ENCODE results near the gene LIM2.

Gene LIM2

GRCh38 chr19:51389143-51389542, 1.4 kb upstream of the LIM2 start:
- DNase-seq (ENCODE audit: low read depth) = no peak
- no peak for TF ChIP-seq MYC (IDR thresholded peaks at IDR 0.05; ENCODE audit: low read depth, low read length)
- no peak for TF ChIP-seq CTCF (IDR thresholded peaks at IDR 0.05; ENCODE audit: low read depth, low read length)
- no peak for TF ChIP-seq MAX (IDR thresholded peaks at IDR 0.05; ENCODE audit: low read depth, low read length)
- no peak for TF ChIP-seq POLR2A (IDR thresholded peaks at IDR 0.05; ENCODE audit: extremely low read depth, insufficient read length)
- no peak overlapping the region for H3K4me3 ChIP-seq (ENCODE audit: low read depth, low read length)

DNA sequence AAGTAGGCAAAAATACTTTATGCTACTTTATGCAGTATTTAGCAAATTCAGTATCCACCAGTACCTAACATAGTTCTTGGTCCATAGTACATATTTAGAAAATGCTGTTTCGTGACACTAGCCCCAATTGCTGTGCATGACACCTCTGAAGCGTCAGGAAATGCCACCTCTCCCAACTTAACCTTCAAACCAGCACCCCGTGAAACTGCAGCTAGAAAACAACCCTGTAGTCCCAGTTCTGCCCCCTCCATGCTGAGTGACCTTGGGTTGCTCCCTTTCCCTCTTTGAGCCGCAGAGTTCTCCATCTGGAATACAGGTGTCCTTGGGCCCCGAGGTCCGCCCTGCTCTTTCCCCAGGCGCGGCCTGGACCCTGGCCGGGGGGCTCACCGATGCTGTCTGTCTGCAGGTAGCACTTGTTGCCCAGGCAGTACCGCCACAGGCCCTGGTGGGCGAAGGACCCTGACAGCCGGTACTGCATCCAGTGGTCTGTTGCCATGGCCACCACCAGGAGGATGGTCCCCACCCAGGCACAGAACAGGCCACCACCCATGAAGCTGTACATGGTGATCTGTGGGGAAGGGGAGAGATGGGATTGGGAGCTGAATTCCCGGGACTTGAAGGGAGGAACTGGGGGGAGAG, 773 bp downstream of the LIM2 start:
- H3K4me3 ChIP-seq (ENCODE audit: low read depth, low read length) = no peak overlapping the region
- DNase-seq (ENCODE audit: low read depth) = no peak
- TF ChIP-seq POLR2A (IDR thresholded peaks at IDR 0.05; ENCODE audit: extremely low read depth, insufficient read length) (no peak), CTCF (IDR thresholded peaks at IDR 0.05; ENCODE audit: low read depth, low read length) (no peak), MAX (IDR thresholded peaks at IDR 0.05; ENCODE audit: low read depth, low read length) (no peak), MYC (IDR thresholded peaks at IDR 0.05; ENCODE audit: low read depth, low read length) (no peak)

DNA sequence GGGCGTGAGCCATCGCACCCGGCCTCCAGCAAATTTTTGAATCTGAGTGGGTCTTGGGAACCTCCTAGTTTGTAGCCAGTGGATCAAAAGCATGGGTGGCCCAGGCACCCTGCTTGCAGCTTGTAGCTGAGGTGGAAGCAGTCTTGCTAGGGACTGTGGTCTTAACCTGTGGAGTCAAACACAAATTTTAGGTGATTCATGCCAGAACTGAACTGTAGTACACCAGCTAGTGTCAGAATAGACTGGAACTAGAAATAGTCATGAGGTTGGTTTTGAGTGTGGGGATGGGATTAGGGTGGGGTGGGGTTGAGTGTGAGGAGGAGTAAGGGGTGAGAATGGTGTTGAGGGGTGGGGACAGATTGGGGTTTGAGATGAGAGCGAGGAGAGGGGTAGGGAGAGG, 5.8 kb downstream of the LIM2 start:
- TF ChIP-seq CTCF (IDR thresholded peaks at IDR 0.05; ENCODE audit: low read depth, low read length) (no peak), POLR2A (IDR thresholded peaks at IDR 0.05; ENCODE audit: extremely low read depth, insufficient read length) (no peak), MAX (IDR thresholded peaks at IDR 0.05; ENCODE audit: low read depth, low read length) (no peak), MYC (IDR thresholded peaks at IDR 0.05; ENCODE audit: low read depth, low read length) (no peak)
- no peak overlapping the region for H3K4me3 ChIP-seq (ENCODE audit: low read depth, low read length)
- no peak for DNase-seq (ENCODE audit: low read depth)

GRCh38 chr19:51380379-51380778, 7.4 kb downstream of the LIM2 start:
- no peak overlapping the region for H3K4me3 ChIP-seq (ENCODE audit: low read depth, low read length)
- TF ChIP-seq CTCF (IDR thresholded peaks at IDR 0.05; ENCODE audit: low read depth, low read length) = no peak
- no peak for TF ChIP-seq POLR2A (IDR thresholded peaks at IDR 0.05; ENCODE audit: extremely low read depth, insufficient read length)
- no peak for TF ChIP-seq MYC (IDR thresholded peaks at IDR 0.05; ENCODE audit: low read depth, low read length)
- no peak for TF ChIP-seq MAX (IDR thresholded peaks at IDR 0.05; ENCODE audit: low read depth, low read length)
- no peak for DNase-seq (ENCODE audit: low read depth)

DNA sequence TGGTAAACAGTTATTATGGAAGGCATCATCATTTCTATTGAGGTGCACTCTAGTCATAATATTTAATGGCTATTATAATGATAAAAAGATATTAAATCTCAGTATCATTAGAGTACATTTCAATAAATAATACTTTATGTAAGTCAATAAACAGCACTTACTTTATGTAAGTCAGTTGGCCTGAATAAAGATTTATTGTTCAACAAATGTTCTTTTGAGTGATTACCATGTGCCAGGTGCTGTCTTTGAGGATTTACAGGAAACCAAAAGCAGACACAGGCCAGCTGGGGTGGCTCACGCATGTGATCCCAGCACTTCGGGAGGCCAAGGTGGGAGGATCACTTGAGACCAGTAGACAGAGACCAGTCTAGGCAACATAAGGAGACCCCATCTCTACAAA, 10.4 kb downstream of the LIM2 start:
- H3K4me3 ChIP-seq (ENCODE audit: low read depth, low read length) = no peak overlapping the region
- no peak for TF ChIP-seq CTCF (IDR thresholded peaks at IDR 0.05; ENCODE audit: low read depth, low read length)
- TF ChIP-seq MYC (IDR thresholded peaks at IDR 0.05; ENCODE audit: low read depth, low read length) = no peak
- DNase-seq (ENCODE audit: low read depth) = no peak

All from NB4 (cell line).